H1 (cell line): Measurements from ENCODE around the gene AATK. TPM values are rescaled to one million over a fixed set of nuclear protein-coding genes. Genes with fewer than 3 reads are reported as not detected.

Experiments used
- EGR1 ChIP-seq: IDR thresholded peaks from 2 replicates; pipeline ENCODE4 v1.6.1; 2011; ENCODE audit warnings: low read depth, low read length, borderline replicate concordance
- GABPA ChIP-seq: IDR thresholded peaks from 2 replicates; pipeline ENCODE4 v1.6.1; 2011; ENCODE audit warnings: mild to moderate bottlenecking, low read length, moderate library complexity, borderline replicate concordance; ENCODE audit not compliant: insufficient read depth
- MAFK ChIP-seq: IDR thresholded peaks from 2 replicates; pipeline ENCODE4 v1.6.1; 2012; ENCODE audit warnings: low read depth, mild to moderate bottlenecking, improper control_type of control experiment, low read length
- RXRA ChIP-seq: IDR thresholded peaks from 2 replicates; pipeline ENCODE4 v1.6.1; 2011; ENCODE audit warnings: low read depth, mild to moderate bottlenecking, low read length, moderate library complexity; ENCODE audit not compliant: insufficient read depth
- polyA plus RNA-seq, 7 experiments: library from polyadenylated mRNA; depleted of rRNA in 3 of 7; stranded (reverse) in 5 of 7; unstranded in 2 of 7; fragments of >200 nt in 5 of 7; fragments of 200-250 nt in 2 of 7; gene quantifications; 1 replicate in 5 of 7; 2 replicates in 1 of 7; 4 replicates in 1 of 7; pipeline versions ENCODE4 v1.2.1 to v1.2.3, GENCODE V29; 2011 to 2013; ENCODE audit warnings: missing spikeins in 2 of 7, mixed read lengths in 2 of 7
- total RNA-seq: library from RNA; stranded (reverse); fragmentation: NEBNext Ultra II Directional; extraction: Animal tissue kit (Norgen Biotek cat#: 25700); gene quantifications from 2 replicates; pipeline ENCODE4 v1.2.1, GENCODE V29; 2021

Gene AATK
- total and polyA plus RNA-seq, 2 of the 8 experiments (the other 6 are each of a cell fraction or from before 2014, with no cell fraction given): 1.7 to 3.5 TPM

- TF ChIP-seq GABPA: no peak
- no peak for TF ChIP-seq EGR1
- TF ChIP-seq MAFK: no peak
- TF ChIP-seq RXRA: no peak
These were observed 7.1 kb downstream of the AATK start (continued) for GRCh38 chr17:81158688-81159590.
